ENCODE data around the gene CTNNBIP1. TPM values are rescaled to one million over a fixed set of nuclear protein-coding genes. Genes with fewer than 3 reads are reported as not detected.

The CTNNBIP1 gene
- total and polyA plus RNA-seq, 2 of the 8 experiments (the other 6 are each of a cell fraction or from before 2014, with no cell fraction given): 40.9 to 46.6 TPM

GRCh38 chr1:9910423-9911178, 532 bp upstream of the CTNNBIP1 start (continued):
- TF ChIP-seq CHD7 (IDR thresholded peaks at IDR 0.05; ENCODE audit: insufficient replicate concordance, low read length) (no peak), SIX5 (IDR thresholded peaks at IDR 0.05; ENCODE audit: low read depth, low read length) (no peak), ATF2 (IDR thresholded peaks at IDR 0.05; ENCODE audit: low read length) (0 out of 2 replicates have a peak, but pooled peaks have one; percentile 41)
